Activated gamma-delta T cell treated with Interleukin-2 at 50 U/mL for 16 hours (primary cell): ENCODE results near the gene ANKRD6.

Experiments used
- DNase-seq: peaks from one replicate; pipeline ENCODE4 v3.0.0-alpha.2; 2020

The ANKRD6 gene

DNA sequence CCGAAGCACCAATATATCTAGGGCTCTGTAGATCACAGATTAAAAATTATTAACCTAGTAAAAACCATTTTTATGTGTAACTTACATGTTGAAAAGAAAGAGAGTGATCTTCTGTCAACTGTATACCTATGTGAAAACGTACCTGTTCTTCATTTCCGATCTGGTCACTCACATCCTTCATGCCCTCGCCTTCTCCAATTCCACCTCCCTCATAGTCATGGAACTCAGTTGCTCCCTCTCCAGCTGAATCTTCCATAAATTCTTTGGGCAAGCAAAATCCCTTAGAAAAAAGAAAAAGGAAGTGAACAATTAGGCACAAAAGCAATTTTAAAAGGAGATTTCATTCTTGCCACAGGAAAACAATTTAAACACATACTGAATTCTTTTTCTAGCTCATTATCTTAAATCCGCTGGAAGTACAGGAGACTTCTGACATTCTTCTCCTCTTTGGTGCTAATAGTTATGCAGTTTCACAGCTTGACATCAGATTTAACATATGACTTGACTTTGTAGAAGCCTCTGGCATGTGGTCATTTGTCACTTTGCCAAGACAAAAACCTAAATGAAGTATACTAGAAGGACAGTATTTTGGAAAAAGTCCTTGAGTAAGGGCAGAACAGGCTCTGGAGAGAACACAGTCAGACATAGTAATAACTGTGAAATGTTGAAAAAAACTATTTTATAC, 235.1 kb downstream of the ANKRD6 start:
- DNase-seq = no peak

DNA sequence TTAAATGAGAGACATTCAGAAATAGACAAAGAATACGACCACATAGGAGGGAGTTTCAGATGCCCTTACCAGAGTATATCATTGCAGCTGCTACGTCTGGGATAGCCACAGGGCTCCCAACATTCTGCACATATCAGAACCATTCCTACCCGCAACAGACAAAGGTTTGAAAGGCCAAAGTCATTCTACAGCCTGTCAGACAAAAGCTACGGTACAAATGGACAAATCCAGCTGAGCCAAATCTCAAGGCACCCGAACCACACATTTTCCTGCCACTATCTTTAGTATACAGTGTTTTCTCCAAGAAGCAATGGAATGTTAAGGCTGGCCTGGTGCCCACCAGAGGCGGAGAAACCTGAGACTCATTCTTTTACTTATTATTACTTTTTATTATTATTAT, 236.1 kb downstream of the ANKRD6 start:
- no peak for DNase-seq

DNA sequence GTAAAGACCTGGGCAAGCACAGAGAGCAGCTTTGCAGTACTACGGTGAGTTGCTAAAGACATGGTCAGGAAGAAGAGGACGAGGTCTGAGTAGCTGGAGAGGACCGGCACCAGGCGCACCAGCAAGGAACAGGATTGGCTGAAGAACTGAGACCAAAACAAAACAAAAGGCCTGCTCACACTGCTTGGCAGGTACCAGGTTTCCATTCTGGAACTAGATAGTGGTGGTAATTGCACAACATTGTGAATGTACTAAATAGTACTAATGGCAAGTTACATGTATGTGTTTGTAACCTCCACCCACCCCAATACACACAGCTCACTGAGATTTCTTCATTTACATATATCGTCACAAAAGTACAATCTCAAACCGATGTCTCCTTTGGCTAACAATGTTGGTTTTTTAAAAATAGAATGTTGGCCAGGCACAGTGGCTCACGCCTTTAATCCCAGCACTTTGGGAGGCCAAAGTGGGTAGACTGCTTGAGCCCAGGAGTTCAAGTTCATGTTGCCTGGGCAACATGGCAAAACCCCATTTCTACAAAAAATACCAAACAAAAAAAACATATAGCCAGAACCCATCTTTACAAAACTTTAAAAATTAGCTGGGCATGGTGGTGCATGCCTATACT, 238.1 kb downstream of the ANKRD6 start:
- no peak for DNase-seq

DNA sequence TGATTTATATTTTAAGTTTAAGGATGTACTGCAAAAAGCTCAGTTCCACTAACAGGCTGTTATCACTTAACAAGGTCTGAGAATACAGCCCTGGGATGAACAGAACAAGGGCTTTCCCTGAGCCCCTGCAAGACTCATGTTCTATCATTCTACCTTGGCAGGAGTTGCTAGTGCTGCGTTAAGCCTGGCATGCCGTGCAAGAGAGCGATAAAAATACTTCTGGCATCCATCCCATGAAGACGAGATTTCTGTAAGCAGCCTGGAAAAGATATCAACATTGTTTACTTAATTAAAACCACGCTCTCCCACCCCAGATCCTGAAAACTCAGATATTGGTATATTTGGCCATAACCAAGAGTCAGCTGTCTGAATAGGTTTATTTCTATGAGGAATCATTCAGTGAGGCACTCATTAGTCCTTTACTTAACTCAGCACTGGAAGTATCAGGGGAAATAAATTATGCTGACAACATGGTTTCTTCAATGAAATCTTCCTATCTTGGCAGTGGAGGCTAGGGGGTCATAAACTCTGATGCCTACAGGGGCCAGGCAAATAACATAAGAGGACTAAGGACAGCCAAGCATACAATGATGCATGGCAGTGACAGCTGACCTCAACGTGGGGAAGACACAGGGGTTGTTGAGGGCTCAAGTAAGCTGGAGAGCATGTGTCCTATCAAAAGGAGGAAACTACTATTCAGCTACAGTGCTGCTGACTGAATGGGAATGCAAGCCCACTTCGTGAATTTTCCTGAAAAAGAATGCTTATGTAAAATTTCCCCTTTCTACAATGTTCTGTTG, 243.2 kb downstream of the ANKRD6 start:
- no peak for DNase-seq

DNA sequence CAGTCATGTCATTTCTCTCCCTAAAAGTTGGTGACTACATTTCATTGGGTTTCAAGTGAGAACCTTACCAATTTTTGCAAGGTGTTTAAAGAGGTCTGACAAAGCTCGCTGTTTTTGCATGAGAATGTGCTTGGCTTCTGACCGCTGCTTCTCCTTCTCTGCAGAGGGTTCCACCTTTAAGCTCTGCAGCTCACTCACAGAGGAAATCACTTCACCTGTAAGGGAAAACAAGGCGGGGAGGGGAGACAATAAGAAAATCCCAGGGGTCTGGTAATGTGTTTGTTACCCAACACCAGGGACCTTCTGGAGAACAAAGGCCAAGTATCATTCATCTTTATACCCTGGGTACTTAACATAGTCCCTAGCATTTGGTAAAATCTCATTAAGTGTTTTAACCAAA, 245.6 kb downstream of the ANKRD6 start:
- DNase-seq = no peak

DNA sequence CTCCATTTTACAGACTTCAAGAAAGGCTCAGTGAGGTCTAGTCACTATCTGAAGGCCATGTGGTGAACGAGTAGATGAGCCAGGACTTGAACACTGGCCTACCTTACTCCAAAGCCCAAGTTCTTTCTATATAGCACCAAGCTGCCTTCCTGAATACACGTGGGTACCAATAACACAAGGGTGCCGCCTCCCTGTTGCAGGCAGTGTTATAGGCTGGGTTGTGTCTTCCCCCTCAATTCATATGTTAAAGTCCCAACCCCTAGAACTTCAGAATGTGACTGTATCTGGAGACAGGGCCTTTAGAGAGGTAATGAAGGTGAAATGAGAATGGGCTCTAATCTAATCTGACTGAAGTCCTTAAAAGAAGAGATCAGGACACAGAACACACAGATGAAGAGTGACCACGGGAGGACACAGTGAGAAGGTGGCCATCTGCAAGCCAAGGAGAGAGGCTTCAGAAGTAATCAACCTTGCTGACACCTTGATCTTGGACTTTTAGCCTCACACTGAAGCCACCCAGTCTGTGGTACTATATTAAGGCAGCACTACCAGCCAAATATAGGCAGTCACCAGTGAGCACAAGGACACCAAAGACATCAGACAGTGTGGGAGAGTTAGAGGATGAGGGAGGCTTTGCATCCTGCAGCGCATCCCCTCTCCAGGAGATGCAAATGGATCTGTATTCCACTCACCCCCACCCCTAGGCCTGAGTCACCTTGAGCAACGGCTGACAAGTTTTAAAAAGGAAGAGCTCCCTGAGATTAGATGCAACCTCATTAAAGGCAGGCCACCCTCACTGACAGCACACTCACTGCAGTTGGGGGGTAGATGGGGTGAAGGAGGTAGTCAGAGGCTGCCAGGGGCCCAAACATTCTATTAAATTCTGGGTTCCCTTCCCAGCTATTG, 246.5 kb downstream of the ANKRD6 start:
- no peak for DNase-seq

DNA sequence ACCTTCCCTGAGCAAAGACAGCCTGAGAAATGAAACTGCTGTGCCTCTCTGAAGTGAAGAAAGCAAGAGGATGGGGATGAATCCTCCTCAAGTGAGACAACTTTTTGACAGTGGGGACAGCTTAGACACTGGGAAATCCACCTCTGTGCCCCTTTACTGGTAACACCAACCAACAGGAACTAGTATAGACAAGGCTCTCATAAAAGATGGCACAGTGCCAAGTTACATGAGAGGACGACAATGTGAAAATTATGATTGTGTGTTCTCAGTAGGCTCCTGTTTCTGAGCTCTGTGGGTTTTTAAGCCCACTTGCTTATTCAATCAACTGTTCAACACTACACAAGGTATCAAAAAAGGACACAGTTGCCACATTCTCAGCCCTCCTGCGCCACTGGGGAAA, 247.2 kb downstream of the ANKRD6 start:
- no peak for DNase-seq

DNA sequence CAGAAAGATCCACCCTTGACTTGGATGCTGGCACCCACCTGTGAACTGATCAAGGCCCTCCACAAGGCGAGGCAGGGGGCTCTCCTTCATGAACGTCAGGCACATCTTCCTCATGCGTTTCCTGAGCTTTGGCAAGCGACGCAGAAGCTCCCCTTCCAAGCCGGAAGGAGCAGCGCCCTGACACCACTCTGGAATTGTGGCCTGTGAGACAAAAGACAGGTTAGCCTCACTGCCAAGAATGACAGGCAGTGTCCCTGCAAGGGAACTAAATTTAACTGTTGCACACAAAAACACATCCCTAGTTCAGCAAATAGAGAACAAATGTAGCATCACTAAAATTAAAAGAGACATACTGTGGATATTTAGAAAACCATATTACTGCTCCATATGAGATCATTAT, 247.6 kb downstream of the ANKRD6 start:
- no peak for DNase-seq

DNA sequence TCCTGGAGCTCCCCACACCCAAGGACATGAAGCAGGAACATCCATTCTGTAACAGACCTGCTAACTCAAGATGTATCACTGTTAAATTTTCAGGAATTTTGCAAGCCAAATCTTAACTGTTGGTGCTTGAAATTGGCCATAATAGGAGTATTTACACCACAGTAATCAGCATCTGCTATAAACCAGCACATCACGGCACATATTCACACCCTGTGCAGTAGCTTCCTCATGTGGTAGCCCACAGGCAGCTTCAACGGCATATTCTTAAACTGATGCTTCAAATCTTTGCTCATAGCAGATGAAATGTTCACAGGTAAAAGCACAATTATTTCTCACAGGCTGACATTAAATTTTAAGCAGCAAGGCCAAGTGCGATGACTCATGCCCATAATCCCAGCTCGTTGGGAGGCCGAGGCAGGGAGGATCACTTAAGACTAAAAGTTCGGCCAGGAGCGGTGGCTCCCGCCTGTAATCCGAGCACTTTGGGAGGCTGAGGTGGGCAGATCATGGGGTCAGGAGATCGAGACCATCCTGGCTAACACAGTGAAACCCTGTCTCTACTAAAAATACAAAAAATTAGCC, 249.1 kb downstream of the ANKRD6 start:
- DNase-seq = no peak

DNA sequence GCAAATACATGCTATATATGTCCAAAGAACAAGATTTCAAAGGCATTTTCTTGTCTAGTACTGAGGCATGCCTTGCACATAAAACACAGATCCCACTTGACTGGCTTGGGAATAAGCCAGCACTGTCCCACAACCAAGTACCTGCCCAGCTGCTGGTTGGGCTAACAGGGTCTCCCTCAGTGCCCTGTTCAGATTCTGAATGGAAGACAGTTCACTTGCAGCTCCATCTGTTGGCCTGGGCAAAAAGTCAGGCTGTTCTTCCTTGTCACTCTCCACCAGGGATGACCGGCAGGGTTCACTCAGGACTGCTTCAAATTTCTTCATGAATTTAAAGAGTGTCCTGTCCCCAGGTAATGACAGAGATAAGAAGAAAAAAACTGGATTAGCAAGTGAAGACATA, 250.0 kb downstream of the ANKRD6 start:
- no peak for DNase-seq
